Stimulated activated CD4-positive, alpha-beta T cell treated with anti-CD3 and anti-CD28 coated beads, Interleukin-2, amount 100 ng/mL, for 24 hours (primary cell): ENCODE results near the gene DIPK1A.
"Not testable (repeated sequence)": the region's sequence is repeated elsewhere in the genome, so short reads cannot be mapped to it uniquely, and the experiment has no call there.

Experiments
- DNase-seq, 2 donors: peaks; one replicate each; pipeline ENCODE4 v3.0.0-alpha.2; 2020

DIPK1A gene

DNA sequence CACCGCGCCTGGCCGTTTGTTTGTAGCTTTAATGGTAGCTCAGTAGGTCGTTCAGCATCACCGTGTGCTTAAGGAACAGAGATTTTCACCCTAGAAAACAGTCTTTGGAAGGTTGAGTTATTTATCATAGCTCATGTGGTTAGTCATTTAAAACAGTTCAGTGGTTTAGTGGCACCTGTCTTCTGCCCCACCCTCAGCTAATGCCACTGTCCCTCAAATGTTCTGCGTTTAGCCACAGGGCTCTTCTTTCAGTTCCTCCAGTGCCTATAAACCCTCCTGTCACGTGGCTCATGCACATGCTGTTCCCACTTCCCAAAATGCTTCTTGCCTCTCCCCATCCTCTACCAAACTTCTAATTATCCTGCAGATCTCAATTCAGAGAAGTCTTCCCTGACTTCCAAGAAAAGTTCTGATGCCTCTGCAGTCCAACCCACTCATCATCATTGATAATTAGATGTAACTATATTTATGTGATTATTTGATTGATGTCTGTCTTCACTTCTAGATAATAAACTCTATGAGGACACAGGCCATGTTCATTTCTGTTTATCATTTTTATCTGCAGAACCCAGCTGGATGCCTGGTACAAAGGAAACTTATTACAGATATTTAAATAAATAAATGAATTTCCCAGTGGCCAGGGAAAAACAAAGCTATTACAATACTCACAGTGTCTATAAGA, 14.4 kb upstream of the DIPK1A start:
- no peak for DNase-seq

DNA sequence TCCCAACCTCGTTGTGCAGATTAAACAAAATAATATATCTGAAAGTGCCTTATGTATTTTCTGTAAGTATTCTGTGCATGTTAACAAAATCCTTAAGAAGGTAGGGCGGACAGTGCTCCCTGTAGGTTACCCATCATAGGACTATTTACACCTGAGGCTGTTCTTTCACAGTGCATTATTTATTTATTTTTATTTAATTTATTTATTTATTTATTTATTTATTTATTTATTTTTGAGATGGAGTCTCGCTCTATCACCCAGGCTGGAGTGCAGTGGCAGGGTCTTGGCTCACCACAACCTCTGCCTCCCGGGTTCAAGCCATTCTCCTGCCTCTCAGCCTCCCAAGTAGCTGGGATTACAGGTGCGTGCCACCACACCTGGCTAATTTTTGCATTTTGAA, 12.8 kb upstream of the DIPK1A start:
- DNase-seq: not testable (repeated sequence)

DNA sequence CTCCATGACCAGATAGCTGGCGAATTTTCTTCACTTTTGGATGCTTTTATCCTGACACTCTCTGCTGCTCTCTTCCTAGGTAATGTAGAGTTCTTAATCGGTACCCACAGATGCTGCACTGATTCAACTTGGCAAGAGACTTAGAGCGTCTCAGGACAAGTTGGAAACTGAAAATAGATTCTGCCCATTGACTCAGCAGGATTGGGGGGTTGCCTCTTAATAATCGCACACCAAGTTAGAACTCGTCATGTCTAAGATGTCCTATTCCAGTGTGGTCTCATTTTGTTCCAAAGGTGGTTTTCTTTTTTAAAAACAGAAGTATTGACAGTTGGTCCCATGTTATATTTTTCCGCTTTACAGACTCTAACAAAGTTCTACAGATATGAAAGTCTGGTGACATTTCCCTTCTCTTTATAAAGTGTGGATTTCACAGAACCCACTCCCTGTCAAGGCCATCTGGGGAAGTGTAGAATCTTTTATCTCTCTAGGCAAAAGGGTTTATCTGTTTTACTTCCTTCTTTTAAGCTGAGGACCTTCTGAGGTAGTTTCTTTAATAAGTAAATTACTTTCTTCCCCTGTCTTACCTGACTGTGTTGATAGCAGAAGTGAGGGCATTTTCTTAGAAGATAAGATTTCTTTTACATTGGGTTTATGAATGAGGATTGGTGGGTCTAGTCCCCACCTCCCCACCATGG, 12.1 kb upstream of the DIPK1A start:
- no peak for DNase-seq

DNA sequence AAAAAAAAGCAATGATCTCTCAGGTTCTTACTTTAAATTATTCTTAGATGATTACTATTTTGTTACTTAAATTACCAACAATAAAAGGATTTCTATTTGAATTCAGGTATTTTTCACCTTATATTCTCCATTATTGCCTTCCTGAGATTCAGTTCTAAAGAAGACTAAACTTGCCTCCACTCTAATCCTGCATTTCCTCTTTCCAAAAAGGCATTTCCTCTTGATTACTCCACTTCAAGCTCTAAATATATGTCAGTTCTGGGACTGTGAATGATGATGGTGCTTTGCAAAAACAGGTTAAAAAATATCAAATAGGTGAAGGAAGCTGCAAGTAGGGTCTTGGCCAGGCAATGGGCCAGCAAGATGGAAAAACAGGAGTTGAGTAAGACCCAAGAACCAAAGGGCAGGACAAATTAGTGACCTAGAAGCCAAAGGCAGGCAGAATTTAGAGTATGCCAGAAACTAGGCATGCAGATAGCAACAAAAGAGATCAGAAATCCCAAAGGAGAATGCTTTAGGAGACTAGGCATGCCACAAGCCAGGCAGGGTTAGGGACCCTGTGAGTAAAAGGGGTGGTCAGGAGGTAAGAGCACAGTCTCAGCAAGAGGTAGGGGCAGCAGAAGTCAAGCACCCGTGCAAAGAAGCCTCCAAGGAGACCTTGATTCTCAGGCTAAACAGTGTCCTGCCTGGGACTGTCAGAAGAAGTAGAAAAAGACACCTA, 11.3 kb upstream of the DIPK1A start:
- no peak for DNase-seq

DNA sequence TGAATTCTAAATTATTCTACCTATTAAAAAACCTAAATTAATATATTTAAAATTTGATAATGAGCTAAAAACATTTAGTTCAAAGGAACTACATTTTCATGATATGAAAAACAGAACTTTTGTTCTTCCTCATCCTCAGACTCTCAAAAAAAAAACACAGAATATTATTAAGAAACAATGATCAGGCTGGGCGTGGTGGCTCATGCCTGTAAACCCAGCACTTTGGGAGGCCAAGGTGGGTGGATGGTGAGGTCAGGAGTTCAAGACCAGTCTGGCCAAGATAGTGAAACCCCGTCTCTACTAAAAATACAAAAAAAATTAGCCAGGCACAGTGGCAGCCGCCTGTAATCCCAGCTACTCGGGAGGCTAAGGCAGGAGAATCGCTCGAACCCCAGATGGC, 10.7 kb upstream of the DIPK1A start:
- DNase-seq: not testable (repeated sequence)

DNA sequence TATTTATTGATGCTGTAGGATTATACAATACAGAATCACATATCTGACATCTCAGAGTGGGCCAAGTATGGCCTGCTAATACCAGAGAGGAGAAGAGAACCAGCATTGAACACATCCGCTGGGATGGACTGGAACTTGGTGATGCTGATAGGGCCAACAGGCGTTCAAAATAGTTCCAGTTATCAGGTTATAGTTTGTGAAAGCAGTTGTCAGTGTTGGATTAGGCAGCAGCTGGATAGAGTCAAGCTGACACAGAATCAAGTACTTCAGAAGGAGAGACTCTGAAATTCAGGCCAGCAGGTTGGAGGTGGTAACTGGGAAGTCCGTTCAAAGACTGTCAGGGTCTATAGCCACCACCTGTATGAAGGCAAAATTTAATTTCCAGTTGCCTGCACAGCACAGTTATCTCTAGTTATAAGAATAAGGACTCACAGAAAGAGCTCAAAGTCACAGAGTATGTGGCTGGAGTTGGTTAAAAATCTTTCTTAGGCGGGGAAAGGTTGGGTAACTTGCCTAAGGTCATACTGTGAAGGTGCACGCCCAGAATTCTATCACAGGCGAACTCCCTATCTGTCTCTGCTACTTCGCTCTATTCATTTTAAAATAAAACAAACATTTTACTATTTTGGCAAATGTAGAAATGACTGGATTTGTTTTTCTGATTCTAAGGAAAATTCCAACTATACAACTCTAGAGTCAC, 9.9 kb upstream of the DIPK1A start:
- DNase-seq: no peak

DNA sequence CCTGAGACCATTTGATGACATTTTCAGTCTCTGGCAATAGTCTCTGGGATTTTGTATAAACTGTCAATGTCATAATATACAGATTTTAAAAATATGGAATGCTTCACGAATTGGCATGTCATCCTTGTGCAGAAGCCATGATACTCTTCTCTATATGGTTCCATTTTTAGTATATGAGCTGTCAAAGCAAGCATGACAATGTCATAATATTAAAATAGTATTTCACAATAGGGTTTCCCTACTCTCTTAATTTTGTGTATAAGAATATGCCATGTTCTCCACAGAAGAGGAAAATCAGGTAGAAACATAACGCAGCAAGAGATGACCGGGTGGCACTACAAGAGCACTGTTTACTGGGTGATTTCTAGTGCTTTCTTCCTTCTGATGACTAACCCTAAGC, 8.3 kb upstream of the DIPK1A start:
- no peak for DNase-seq

DNA sequence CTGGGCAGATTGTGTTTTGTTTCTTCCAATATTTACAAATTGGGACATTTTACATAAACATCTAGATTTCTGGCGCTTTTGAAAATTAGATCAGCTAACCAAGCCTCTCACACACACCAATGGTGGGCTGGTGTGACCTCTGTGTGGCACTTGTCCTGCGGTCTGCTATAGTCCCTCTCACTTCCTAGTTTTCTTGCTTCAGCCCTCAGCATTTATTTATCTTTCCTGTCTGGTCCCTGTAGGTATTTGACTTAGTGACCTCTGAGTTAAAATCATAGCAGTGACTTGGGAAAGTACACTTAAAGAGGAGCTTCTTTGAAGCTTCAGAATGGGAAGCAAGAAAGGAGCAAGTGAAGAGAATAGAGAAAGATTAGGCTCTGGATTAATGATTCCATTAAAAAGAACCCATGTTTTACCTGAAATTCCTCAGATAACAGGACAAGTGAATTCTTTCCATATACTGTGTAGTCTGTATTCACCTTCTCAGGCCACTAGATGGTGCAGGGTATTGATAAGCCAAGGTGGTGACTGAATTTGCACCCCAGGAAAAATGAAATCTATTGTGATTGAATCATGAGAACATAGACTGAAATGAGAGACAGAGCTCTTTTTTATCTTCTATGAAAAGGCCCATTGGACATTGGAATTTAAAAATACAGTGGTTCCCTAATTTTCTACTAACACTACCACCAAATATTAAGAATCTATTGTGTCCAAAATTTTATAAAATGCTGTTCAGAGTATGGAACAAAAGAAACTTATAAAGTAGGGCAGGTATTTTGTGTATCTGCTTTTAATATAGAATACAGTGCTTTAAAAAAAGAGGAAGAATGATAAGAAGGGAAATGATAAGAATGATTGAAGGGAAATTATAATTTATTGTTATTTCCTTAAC, 7.1 kb upstream of the DIPK1A start:
- no peak for DNase-seq

DNA sequence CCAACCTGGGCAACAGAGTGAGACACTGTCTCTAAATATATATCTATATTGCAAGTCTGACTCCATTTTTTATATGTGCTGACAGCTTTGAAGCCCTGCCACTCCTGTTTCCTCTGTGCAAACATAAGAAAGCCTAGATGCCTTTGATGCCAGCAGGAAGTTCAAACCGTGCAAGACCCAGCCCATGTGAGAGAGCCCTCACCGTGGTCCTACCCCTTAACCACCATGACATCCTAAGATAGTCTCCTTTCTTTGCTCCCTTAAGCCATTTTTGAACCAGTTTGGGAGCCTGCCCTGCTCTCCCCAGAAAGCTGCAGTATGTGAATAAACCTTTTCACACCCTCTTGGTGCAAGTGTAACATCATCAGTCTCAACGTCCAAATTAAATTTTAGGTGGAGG, 3.7 kb upstream of the DIPK1A start:
- DNase-seq: no peak

DNA sequence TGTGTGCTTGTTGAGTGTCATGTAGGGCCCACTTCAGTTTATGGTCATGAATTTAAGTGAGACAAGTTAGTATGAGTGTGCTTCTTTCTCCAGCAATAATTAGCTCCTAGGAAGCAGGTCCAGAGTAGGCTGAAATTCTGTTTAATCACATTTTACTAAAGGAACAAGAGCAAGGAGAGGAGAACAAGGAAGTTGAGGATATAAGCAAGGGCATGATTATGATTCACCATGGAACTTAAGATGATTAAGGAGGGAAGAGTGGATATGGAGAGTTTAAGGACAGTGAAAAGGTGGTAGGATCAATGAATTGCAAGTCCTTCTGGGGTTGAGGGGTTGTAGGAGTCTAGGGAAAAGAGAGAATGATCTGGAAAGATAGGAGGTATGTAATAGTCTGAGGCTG, 3.1 kb upstream of the DIPK1A start:
- DNase-seq: no peak

DNA sequence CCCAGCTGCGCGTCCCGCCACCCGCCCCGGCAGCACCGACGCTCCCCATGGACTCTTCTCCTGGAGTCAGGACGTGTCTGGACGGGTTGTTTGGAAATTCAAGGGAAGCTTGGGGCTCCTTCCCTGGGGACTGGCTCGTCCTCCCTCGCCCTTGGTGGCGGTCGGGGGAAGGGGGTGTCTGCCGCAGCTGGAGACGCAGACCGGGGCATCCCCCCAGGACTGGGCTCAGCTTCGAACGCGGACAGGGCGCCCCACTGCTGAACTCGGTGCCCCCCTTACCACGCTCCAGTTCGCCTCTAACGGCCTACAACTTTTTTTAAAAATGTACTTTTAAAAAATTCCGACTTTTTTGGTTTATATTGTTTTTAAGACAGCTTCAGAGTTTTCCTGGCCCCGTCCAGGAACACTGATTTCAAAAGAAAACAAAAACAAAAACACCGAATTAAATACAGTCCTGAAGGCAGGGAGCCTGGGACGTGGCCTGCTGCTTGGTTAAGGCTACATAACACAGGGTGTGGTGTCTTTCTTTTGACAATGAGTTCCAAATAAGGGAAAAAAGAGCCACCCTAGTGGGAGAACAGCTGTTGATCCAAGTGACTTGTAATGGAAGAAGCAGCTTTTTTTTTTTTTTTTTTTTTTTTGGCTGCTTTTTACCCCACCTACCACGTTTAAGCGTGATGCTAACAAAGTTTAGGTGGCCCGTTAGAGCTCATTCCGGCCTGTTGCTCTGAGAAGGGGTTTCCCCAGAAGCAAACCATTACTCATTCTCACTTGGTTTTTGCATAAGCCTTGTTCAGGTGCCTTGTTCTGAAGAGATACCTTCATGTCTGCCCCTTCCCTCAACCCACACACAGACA, 862 bp upstream of the DIPK1A start:
- DNase-seq: peak; percentile 55 to 65

DNA sequence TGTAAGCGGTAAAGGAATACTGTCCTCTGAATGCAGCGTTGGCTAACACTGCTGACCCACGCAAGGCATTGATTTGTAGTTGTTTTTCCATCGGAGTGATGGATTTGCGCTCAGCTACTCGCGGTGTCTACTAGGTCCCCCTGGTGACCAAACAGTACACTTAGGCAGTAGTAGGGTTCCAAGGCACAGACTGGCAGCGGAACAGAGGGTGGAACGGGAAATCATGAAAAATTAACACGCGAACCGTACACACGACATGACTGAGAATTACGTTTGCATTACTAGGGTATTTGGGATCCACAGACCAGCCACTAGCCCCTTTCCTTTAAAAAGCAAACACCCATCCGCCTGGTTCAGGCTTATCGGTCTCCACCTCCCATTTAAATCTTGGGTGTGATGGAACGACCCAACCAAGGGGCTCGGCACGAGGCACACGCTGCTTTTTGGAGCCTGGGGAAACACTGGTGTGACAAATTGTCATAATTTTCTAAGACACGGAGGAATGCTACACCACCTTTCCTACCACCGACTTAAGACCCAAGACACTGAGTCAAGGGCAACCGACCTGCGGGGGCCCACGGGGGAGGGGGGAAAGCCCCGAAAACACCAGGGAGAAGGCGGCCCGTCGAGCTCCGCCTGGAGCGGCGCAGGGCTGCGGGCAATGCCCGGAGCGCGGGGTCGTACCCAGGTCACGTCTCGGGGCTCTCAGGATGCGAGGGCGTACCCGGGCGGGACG, 699 bp downstream of the DIPK1A start:
- DNase-seq: peak; percentile 52 to 67

DNA sequence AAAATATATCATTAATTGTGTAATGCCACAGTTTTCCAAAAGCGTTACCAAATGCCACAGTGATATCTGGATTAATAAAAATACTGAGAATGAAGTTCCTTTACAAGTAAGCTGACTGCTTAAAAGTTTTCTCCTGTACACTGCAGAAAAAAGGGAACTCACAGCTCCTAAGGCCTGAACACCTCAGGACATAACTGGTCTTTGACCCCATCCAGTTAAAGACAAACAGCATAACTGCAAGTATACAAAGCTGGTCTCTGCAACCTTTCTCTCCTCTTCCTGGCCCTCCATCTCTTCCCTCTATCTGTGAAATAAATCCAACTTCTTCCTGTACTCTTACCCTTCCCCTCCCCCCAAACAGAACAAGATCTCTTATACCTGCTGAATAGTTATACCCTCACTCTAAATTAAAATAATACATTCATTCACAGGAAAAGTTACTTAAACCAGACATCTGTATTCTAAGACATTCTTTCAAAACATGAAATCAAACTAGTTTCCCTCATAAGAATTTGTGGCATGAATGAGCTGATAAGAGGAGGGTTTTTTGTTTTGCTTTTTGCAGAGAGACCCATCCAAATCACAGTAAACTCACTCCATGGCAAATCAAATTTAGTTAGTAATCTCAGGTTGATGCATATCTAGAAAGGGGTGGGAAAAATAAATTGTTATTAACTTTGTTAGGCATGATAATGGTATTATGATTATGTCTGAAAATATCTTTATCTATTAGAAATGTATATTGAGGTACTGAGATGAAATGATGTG, 2.9 kb downstream of the DIPK1A start:
- no peak for DNase-seq

DNA sequence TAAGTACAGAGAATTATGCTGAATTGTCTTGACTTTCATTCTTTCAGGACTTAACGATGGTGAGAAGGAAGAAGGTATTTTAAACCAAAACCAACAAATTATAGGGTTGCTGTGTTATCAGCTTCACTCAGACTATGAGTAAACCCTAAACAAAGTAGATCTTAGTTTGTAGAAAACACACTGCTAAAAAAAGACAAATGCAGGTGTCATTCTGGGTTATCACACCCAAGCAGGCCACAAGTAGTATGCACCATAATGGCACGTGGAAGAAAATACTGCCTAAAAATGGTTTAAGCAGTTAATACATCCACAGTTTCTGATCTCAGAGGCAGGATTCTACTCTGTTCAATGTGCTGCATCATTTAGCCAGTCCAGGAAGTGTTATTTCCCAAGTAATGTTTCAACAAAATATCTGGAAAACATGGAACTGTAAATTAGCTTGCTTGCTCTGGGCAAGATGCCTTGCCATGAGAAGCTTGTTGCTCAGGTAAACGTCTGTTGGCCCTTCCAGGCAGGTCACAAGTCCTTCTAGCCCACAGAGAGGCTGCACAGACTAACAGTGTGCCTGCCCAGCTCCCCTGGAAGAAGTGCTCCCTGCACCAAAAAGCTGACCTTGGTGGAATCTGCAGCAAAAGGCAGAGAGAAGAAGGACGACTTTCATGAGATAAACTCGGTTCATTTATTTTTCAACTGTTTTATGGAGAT, 4.1 kb downstream of the DIPK1A start:
- no peak for DNase-seq

DNA sequence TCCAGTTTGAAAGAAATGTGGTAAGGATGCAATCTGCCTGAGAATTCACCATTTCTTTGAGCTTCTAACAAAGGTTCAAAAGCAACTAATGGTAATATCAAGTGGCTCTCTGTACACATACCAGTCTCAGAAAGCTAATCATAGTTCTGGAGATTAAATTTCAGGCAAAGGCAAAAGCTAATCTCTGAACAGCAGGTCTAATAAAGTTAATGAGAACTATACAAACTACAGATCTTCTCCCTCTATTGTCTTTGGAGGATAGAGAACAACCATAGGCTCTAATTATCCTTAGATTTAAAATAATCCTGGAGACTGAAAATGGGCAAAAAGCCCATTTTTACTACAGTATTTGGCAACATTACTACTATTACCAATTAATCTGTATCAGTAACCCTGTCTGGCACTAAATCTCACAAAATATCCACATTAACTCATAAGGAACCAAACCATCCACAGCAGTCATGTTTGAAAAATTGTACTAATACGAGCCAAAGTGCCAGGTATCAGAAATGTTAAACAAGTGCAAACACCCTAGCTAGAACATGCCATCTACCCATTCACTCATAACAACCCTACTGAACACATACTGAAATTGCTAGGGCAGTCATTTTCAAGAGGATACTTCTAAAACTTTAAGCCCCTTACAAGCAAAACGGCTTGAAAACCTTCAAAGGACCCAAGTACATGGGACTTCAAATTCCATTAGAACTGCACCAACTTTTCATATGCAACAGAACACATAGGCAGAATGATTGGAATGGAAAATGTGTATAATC, 4.8 kb downstream of the DIPK1A start:
- DNase-seq: no peak

DNA sequence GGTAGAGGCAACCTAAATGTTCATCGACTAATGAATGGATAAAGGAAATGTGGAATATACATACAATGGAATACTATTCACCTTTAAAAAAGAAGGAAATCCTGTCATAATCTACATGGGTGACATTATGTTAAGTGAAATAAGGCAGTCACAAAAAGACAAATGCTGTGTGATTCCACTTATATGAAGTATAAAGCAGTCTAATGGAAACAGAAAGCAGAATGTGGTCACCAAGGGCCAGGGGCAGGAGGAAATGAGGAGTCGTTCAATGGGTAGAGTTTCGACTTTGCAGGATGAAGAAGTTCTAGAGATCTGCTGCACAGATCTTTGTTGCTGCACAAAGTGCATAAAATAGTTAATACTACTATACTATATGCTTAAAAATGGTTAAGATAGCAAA, 7.8 kb downstream of the DIPK1A start:
- DNase-seq: peak; percentile 37

DNA sequence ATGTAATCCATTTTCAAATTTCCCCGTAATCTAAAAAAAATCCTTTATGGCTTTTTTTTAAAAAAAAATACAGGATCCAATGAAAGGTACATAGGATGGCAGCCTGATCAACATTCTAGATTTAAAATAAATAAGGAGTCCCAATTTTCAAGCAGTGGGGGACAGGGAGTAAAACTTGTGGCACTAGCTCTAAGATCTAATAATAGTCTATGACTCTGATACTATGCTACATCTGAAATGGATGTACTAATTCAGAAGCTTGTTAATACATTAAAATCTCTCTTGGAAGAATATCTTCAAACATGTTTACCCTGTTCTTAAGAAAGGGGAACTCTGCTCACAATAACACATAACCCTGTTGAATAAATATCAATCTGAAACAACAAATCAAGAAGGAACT, 8.5 kb downstream of the DIPK1A start:
- DNase-seq: no peak

DNA sequence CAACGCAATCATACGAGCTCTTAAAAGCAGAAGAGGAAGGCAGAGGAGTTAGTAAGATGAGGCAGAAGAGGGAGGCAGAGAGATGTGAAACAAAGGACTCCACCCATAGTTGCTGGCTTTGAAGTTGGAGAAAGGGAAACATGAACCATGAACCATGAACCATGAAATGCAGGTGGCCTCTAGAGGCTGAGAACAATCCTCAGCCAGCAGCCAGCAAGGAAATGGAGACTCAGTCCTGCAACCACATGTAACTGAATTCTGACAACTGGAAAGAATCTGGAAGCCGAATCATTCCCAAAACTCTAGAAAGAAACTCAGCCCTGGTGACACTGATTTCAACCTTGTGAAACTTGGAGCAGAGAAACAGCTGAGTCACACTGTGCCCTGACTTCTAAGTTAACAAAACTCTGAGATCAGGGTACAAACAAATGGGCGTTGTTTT, 10.1 kb downstream of the DIPK1A start:
- no peak for DNase-seq
